HFF-Myc (cell line): ENCODE results near the gene CD46.

ENCODE experiments used
- DNase-seq: peaks from one replicate; pipeline ENCODE4 v3.0.0-alpha.2; 2011; ENCODE audit warnings: low read depth; ENCODE audit errors: extremely low read depth
- H3K4me3 ChIP-seq: replicated peaks from 2 replicates; pipeline ENCODE4 v1.5.1; 2011; ENCODE audit warnings: low read depth, mild to moderate bottlenecking, control low read depth, low read length
- CTCF ChIP-seq: IDR thresholded peaks from 2 replicates; pipeline ENCODE4 v1.5.1; 2012; ENCODE audit warnings: mild to moderate bottlenecking, low read depth, low read length, control low read depth; ENCODE audit errors: missing control alignments

CD46 gene

GRCh38 chr1:207828046-207828445 is 76.2 kb downstream of the CD46 start:
- H3K4me3 ChIP-seq = no peak overlapping the region
- no peak for TF ChIP-seq CTCF
- DNase-seq = no peak

- H3K4me3 ChIP-seq = no peak overlapping the region
- DNase-seq = peak; percentile 83
- TF ChIP-seq CTCF = peak; percentile 86
Measured at GRCh38 chr1:207828485-207829158, 76.8 kb downstream of the CD46 start.

DNA sequence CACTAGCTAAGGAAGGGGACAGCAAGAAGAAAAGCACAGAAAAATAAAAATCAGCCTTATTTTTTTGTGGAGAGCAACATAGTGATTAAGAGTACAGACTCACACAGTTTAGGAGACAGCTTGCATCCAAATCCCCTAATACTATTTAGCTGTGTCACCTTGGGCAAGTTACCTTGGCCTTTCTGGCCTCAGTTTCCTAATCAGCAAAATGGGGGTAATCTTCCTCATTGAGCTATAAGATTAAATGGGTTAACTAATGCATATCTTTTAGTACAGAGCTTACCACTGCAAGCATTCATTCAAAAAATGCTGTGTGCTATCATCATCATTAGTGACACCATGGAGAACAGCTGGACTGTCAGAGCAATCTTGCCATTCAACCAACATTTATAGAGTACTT is 77.7 kb downstream of the CD46 start:
- TF ChIP-seq CTCF = no peak
- DNase-seq = no peak
- no peak overlapping the region for H3K4me3 ChIP-seq

DNA sequence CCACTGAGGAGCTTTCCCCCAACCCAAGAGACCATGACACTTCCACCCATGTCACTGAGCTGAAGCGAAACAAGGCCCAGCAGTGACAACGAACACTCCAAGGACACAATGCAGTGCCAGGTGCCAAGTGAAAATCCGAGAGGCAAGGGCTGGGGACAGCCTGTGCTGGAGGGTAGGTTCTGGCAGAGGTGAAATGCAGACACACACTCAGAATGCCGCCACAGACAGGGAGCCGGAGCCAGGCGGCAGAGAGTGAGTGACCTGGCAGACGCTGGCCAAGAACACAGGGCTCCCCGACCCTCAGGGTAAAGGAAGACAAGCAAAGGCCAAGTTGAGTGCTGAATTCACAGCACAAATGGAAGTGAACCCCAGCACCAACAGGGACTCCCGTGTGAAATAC is 78.9 kb downstream of the CD46 start:
- no peak for TF ChIP-seq CTCF
- no peak for DNase-seq
- no peak overlapping the region for H3K4me3 ChIP-seq

DNA sequence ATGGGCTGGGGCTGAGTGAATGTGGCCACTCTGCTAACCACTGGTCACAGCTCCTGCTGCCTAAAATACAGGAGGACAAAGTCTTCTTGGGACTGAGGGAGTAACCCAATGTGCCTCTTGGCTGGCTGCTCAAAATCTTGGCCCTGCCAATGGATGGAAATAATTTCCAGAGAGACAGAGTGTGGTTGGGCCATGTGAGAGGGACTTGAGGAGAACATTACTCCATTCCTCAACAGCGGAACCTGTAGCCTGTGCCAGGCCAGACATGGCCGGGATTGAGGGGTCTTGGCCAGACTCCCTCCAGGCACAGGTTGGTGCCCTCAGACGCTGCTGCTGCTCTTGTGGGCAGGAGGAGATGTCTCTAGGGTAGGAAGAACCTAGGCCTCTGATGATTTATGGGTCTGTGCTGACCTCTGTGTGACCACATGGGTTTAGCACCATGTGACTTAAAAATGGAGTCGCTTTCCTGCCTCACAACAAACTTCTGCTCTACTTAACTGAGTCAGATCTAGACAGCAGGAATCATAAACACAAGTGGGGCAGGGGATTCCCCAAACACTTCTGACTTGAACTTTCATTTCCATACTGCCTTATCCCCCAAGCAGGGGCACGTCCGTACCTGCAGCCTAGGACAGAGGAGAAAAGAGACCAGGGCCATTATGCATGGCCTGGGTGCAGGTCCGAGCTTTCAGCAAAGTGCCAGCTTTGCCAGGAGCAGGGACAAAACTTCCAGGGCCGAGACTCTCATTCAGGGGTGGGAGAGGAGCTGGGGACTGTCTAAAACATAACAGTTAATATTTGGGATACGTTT is 79.9 kb downstream of the CD46 start:
- H3K4me3 ChIP-seq = no peak overlapping the region
- TF ChIP-seq CTCF = no peak
- no peak for DNase-seq

DNA sequence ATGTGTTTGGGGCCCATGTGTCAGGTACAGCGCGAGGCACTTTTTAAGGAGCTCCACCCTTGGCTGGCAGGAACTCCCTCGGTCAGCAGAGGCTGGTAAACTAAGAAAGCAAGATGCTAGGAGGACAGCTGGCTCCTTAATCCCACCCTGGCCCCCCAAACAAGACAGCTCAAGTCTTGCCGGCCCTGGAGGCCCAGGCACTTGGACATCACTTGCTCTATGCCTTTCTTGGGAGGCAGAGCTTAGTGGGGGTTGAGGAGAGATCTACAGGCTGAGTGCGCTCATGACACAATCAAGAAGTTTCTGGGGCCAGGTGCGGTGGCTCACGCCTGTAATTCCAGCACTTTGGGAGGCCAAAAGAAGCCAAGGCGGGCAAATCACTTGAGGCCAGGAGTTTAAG is 80.9 kb downstream of the CD46 start:
- no peak for TF ChIP-seq CTCF
- no peak for DNase-seq
- H3K4me3 ChIP-seq = no peak overlapping the region
